Right cardiac atrium (tissue), 5 donors: ENCODE measurements around the gene UBD. TPM values are rescaled to one million over a fixed set of nuclear protein-coding genes. Genes with fewer than 3 reads are reported as not detected.

ENCODE experiments used
- ATAC-seq, 2 donors: fragments of 200-7000 bp; cut with Tn5 transposase; one replicate each; pipeline versions ENCODE4 v1.8.0 to v1.9.1; 2020; ENCODE audit warnings: moderate library complexity in 2 of 2, mild to moderate bottlenecking in 1 of 2
- DNase-seq, 3 donors: peaks; one replicate each; pipeline ENCODE4 v3.0.0-alpha.2; 2020
- H3K27ac ChIP-seq: one replicate; pipeline ENCODE4 v1.5.1; 2013; ENCODE audit warnings: mild to moderate bottlenecking, low read length, control low read depth, moderate library complexity
- H3K27me3 ChIP-seq: one replicate; pipeline ENCODE4 v1.6.1; 2013; ENCODE audit not compliant: control insufficient read depth, insufficient read depth
- H3K4me1 ChIP-seq: one replicate; pipeline ENCODE4 v1.6.1; 2013; ENCODE audit warnings: low read length; ENCODE audit not compliant: control insufficient read depth, insufficient read depth
- H3K4me3 ChIP-seq: one replicate; pipeline ENCODE4 v1.5.1; 2013; ENCODE audit warnings: low read length, control low read depth
- H3K9me3 ChIP-seq: one replicate; pipeline ENCODE4 v1.6.1; 2013; ENCODE audit warnings: low read length; ENCODE audit not compliant: control insufficient read depth
- WGBS: extraction: QIAGEN DNeasy Blood & Tissue Kit; methylation state at CpG from one replicate; pipeline ENCODE4 v1.1.7; 2013; 5-methylcytosine and 5-hydroxymethylcytosine counted together
- intact Hi-C, 4 donors: fragments of 100-400 bp; cut with DNase I; formaldehyde crosslinking; loops; one replicate each; pipeline versions ENCODE4 v1.11.0 to v1.14.0; 2022 to 2023
- polyA plus RNA-seq: library from polyadenylated mRNA; stranded (reverse); fragments of 200-250 nt; gene quantifications from one replicate; pipeline ENCODE4 v1.2.3, GENCODE V29; 2013
- total RNA-seq, 4 donors: library from RNA; stranded (reverse); fragmentation: NEBNext Ultra II Directional; extraction: Animal tissue kit (Norgen Biotek cat#: 25700); gene quantifications; one replicate each; pipeline ENCODE4 v1.2.1, GENCODE V29; 2021
- donor health status: healthy with polysubstance abuse.
- donor health status: DM: no; HTN: yes; CAD: no.
- donor health status: DM: no; HTN: no; CAD: no.
- donor health status: DM: no; HTN: yes; CAD: no; lungs with severe emphysema.
- donor health status: DM: yes; HTN: yes; CAD: no.

The UBD gene
- total and polyA plus RNA-seq, 5 donors = 0.14 TPM; not detected in 4

DNA sequence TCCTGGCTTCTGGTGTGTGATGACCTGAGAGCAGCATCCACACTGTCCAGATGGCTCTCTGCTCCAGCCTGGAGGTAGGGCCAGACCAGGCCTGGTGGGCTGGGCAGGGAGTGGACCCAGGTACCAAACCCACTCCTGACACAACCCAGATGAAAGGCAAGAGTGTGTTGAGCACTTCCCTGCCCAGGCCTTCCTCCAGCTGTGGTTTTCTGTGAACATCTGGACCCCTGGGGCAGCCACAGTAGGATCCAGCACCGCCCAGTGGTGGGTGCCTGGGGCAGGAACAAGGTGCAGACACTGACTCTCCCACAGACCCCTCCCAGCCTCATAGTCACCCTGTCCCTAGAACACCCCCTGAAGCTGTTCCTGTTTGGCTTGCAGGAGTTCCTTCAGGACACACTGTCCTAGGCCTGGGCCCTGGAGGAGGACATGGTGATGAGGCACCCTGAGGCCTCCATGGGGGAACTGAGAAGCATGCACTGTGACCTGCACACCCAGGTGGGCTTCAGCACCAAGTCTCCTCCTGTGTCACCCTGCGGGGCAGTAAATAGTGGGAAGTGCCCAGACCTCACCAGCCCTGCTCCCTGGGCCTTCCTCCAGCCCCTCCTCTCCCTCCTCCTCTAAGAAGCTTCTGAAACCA lies 28.7 kb downstream of the UBD start:
- WGBS = 78% methylated on average over 2 of the region's 2 CpGs
- Histone ChIP-seq H3K27me3 (no peaks in the 10 kb centered on the region), H3K9me3 (no peaks in the 10 kb centered on the region), H3K4me1 (no peaks in the 10 kb centered on the region), H3K4me3 (no peak overlapping the region), H3K27ac (no peak overlapping the region)
- DNase-seq (no peak), ATAC-seq (no peak)
- intact Hi-C loops = no loop called here

DNA sequence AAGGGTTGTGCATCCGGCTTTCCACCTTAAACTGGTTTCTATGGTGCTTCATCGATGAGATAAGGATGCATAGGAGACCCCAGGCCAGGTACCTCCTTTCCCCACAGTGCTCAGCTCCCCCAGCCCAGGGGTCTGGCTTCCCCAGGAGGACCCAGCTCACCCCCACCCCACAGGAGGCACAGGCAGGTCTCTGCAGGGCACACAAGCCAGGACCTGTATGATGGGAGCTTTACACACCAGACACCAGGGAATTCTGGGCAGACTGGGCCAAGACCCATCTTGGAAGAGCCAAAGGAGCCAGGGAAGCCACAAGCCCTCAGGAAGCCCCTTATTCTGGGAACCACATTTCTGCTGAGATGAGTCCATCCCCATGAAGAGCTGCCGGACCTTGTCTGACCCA lies 29.6 kb downstream of the UBD start:
- no peaks in the 10 kb centered on the region for H3K9me3 ChIP-seq
- no peak overlapping the region for H3K27ac ChIP-seq
- WGBS = 91% methylated on average over 3 of the region's 3 CpGs
- H3K4me1 ChIP-seq = no peaks in the 10 kb centered on the region
- no peaks in the 10 kb centered on the region for H3K27me3 ChIP-seq
- DNase-seq = no peak
- no peak for ATAC-seq
- no peak overlapping the region for H3K4me3 ChIP-seq
- intact Hi-C loops = no loop called here

DNA sequence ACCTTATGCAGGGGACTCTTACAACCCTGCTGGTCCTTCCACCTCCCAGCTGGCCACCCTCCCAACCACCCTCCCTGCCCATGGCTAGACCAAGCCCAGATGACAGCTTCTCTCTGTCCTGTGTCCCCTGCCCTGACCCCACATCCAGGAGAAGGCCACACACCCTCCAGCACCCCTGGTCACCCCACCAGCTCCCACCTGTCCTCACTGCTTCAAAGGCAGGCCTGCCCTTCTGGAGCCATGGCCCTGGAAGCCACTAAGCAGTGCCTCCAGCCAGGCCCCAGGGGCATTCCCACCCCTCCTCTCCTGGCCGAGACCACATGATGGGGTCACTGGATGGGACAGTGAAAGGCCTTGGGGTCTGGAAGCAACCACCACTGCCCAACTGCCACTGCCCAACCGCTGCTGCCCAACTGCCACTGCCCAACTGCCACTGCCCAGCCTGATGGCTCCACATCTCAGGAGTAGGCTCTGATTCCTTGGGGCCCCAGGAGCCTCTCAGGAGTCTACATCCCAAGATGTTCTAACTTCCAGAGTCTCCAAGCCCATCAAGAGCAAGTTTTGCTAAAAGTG lies 30.5 kb downstream of the UBD start:
- H3K9me3 ChIP-seq = no peaks in the 10 kb centered on the region
- H3K4me1 ChIP-seq = no peaks in the 10 kb centered on the region
- 78% methylated on average over 2 of the region's 2 CpGs for WGBS
- H3K27me3 ChIP-seq = no peaks in the 10 kb centered on the region
- no peak for ATAC-seq
- intact Hi-C loops = no loop called here
- DNase-seq = no peak
- H3K4me3 ChIP-seq = no peak overlapping the region
- H3K27ac ChIP-seq = no peak overlapping the region

DNA sequence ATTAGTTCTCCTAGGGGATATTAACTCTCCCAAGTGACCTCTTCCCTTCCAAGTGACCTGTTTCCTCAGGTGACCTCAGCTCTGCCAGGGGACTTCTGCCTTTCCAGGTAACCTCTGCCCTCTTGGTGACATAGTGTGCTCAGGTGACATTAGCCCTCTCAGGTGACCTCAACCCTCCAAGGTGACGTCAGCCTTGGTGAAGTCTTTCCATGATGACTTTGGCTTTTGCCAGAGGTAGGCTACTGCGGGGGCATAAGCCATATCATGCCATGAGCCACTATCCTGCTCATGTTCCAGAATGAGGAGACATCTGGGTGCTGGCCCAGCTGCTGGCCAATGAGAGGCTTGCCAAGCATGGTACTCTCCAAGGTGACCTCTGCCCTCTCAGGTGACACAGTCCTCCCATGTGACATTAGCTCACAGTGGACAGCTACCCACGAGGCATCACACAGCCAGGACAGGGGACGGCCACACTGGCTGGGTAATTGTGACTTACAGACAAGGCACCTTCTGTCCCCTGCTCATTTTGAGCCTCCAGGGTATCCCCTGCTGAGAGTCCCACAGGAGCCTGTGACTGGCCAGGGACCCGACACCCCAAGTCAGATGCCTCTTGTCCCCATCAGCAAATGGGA lies 31.1 kb downstream of the UBD start:
- Histone ChIP-seq H3K9me3 (no peaks in the 10 kb centered on the region), H3K4me3 (no peak overlapping the region), H3K27ac (no peak overlapping the region), H3K27me3 (no peaks in the 10 kb centered on the region), H3K4me1 (no peaks in the 10 kb centered on the region)
- WGBS = 73% methylated on average over 5 of the region's 5 CpGs
- ATAC-seq (no peak), DNase-seq (no peak)
- intact Hi-C loops = no loop called here

DNA sequence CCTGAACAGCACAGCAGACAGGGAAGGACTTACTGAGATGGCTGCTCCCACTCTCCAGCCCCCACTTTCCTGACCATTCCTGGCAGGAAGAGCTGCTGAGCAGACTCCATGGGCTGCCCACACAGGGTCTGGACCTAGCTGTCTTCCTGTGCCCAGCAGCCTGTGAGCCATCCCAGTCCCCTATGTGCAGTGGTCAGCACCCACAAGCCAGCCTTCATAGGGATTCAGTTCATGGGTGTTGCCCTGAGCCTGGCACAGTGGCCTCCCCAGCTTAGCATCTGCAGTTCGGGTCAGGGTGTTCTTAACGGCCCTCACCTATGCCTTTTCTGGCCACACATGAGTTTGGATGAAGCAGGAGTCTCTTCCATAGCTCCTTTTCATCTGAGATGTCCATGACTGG lies 32.0 kb downstream of the UBD start:
- no peaks in the 10 kb centered on the region for H3K27me3 ChIP-seq
- H3K27ac ChIP-seq = no peak overlapping the region
- no peak for DNase-seq
- 72% methylated on average over 2 of the region's 2 CpGs for WGBS
- H3K9me3 ChIP-seq = no peaks in the 10 kb centered on the region
- no peak for ATAC-seq
- intact Hi-C loops = no loop called here
- no peaks in the 10 kb centered on the region for H3K4me1 ChIP-seq
- H3K4me3 ChIP-seq = no peak overlapping the region

DNA sequence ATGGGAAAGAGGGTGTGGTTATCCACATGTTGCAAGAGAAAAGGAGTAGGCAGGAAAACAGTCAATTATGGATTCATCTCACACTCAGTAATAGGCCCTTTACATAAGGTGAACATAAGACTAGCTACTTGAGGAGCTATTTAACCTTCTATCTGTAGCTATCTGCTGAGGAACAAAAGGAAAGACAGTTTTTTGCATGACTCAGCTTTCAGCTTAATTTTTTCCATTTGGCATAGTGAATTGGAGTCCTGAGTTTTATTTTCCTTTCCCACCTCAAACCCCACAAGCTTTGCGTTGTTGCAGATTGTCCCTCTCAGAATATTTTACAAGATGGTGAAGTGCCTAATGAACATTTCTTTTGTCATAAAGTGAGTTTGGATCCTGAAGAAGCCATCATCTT lies 32.4 kb downstream of the UBD start:
- H3K4me1 ChIP-seq = no peaks in the 10 kb centered on the region
- no peak for DNase-seq
- no peak for ATAC-seq
- H3K9me3 ChIP-seq = no peaks in the 10 kb centered on the region
- no peaks in the 10 kb centered on the region for H3K27me3 ChIP-seq
- H3K4me3 ChIP-seq = no peak overlapping the region
- intact Hi-C loops = no loop called here
- H3K27ac ChIP-seq = no peak overlapping the region
- 90% methylated on average over 1 of the region's 1 CpG for WGBS

DNA sequence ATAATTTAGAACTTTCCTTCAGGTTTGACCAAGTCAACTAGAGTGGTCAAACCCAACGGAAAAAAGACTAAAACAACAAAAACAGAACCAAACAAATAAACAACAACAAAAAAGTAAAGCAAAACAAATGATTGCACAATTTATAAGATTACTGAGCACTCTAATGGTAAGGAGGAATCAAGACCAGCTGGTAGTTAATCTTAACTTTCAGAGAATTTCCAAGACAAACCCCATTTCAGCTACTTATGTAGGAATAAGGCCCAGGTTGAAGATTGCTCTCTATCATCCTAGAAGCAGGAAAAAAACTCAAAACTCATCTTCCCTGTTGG lies 34.3 kb downstream of the UBD start:
- DNase-seq = no peak
- intact Hi-C loops = no loop called here

DNA sequence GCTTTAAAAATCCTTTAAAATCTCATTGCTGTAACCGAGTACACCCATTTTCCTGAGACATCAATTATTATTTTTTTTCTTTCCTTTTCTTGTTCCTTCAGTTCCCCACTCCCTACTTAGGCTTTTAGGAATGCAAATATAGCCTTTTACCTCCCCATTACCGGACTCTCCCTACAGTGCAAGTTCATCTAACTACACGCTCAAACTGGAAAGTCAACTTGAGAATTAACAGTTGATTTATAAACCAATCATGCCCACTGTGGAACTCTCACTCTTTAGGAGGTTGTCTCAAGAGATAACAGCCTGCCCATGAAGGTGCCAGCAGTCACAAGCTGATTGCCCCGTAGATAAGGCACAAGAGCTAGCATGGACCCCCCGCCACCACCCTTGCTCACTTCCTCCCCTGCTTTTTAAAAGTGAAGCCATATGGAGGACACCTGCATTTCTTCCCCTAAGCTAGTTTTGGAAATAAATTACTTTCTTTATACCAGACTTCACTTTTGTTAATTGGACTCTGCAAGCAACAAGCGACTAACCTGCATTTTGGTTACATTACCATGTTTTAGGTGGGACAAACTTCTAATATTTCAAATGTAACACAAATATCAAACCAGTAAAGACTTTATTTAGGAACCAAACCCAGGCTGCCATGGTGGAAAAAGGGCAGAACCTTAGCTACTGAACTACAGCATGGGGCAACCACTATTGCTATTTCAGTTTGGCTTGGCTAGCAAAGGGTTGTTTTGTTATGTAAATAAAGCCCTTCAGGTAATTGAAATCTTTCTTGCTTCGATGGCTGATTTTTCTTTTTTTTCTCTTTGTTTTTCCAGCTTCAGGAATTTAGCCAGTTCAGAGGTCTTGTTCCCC lies 34.9 kb downstream of the UBD start:
- DNase-seq (no peak), ATAC-seq (no peak)
- no peaks in the 10 kb centered on the region for H3K9me3 ChIP-seq
- intact Hi-C loops = no loop called here
- H3K4me1 ChIP-seq = no peaks in the 10 kb centered on the region
- H3K4me3 ChIP-seq = no peak overlapping the region
- H3K27ac ChIP-seq = no peak overlapping the region
- no peaks in the 10 kb centered on the region for H3K27me3 ChIP-seq
- WGBS = 64% methylated on average over 7 of the region's 7 CpGs

More for the DNA sequence above, 34.3 kb downstream of the UBD start:
- H3K9me3 ChIP-seq = no peaks in the 10 kb centered on the region
- 0% methylated on average over 1 of the region's 1 CpG for WGBS
- H3K27me3 ChIP-seq = no peaks in the 10 kb centered on the region
- H3K4me1 ChIP-seq = no peaks in the 10 kb centered on the region
- H3K27ac ChIP-seq = no peak overlapping the region
- H3K4me3 ChIP-seq = no peak overlapping the region
- no peak for ATAC-seq

DNA sequence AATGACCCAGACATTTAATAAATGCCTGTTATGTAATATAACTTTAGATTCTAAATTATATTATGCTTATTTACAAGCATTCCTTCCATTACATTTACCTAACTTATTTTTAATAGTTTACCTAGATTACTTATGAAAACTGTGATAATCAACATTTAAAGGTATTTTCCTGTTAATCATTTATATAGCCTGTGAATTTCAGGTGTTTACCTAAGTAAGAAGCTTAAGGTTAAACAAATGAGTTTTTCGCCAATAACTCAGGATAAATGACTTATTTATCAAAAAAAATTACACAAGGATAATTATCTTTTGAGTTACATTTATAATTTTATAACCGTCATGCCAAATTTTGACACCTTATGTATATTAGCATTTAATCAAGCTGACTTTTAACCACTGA lies 35.5 kb downstream of the UBD start:
- 68% methylated on average over 2 of the region's 2 CpGs for WGBS
- H3K9me3 ChIP-seq = no peaks in the 10 kb centered on the region
- no peaks in the 10 kb centered on the region for H3K4me1 ChIP-seq
- DNase-seq (no peak), ATAC-seq (no peak)
- intact Hi-C loops = no loop called here
- H3K4me3 ChIP-seq = no peak overlapping the region
- no peak overlapping the region for H3K27ac ChIP-seq
- no peaks in the 10 kb centered on the region for H3K27me3 ChIP-seq

DNA sequence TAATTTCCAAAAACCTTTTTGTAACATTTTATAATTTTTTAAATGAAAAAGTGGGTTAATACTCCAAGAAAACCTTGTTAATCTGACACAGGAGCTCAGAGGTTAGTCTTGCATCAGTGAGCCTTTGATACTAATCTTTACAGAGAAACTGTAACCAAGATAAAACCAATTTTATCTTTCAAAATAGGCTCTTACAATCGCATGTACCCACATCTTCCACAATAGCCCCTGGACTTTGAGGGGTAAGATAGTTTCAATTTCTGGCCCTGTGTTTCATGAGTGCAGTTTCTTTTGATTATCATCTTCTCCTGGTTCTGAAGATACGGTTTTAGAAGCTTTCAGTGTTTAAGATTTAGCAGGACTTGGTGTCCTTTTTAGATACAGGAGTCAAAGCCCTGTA lies 37.3 kb downstream of the UBD start:
- Histone ChIP-seq H3K27me3 (no peaks in the 10 kb centered on the region), H3K9me3 (no peaks in the 10 kb centered on the region), H3K4me3 (no peak overlapping the region), H3K27ac (no peak overlapping the region), H3K4me1 (no peaks in the 10 kb centered on the region)
- ATAC-seq = no peak
- no peak for DNase-seq
- WGBS = 73% methylated on average over 2 of the region's 2 CpGs
- intact Hi-C loops = no loop called here

DNA sequence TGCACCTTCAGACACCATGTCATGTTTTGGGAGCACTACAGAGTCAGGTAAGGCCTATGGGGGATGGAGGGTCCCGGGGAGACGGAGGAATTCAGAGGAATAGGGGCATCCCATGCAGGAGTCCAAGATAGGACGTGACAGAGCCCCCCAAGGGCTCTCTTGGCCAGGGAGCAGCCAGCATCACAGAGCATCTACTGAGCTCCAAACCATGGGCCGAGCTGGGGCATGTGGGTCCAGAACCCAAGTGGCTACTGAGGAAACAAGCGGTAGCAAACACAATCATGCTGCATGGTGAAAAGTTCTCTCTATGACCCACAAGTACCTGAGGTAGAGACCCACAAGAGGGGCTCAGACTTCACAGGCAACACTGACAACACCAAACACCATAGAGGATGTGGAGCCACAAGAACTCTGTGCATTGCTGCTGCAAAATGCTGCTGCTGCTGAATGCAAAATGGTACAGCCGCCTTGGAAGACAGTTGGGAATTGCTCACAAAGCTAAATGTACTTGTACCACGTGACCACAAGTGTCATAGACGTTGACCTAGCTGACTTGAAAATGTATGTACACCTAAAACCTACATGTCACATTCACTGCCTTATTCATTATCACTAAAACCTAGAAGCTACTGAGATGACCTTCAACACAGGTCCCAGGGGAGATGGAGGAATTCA lies 38.4 kb downstream of the UBD start:
- DNase-seq (no peak), ATAC-seq (no peak)
- intact Hi-C loops = no loop called here
- Histone ChIP-seq H3K4me1 (no peaks in the 10 kb centered on the region), H3K9me3 (no peaks in the 10 kb centered on the region), H3K4me3 (no peak overlapping the region), H3K27me3 (no peaks in the 10 kb centered on the region), H3K27ac (no peak overlapping the region)
- 48% methylated on average over 8 of the region's 8 CpGs for WGBS
